A172 (cell line): ENCODE results near the gene KYNU. TPM values are rescaled to one million over a fixed set of nuclear protein-coding genes. Genes with fewer than 3 reads are reported as not detected.
"Not testable (repeated sequence)": the region's sequence is repeated elsewhere in the genome, so short reads cannot be mapped to it uniquely, and the experiment has no call there.

Experiments
- DNase-seq: peaks from one replicate; pipeline ENCODE4 v3.0.0-alpha.2; 2015; ENCODE audit warnings: low spot score
- total RNA-seq: library from RNA; depleted of rRNA; stranded (reverse); fragments of >200 nt; shearing (Covaris generic); gene quantifications from 2 replicates; pipeline ENCODE4 v1.2.3, GENCODE V29; 2014

Gene KYNU
- total RNA-seq, 1 experiment from 2014 or later, result 3.9 TPM

GRCh38 chr2:142915502-142915901, 38.0 kb downstream of the KYNU start:
- DNase-seq, result no peak

GRCh38 chr2:142918624-142919023, 41.2 kb downstream of the KYNU start:
- no peak for DNase-seq

GRCh38 chr2:142920571-142920970, 43.1 kb downstream of the KYNU start:
- DNase-seq, result peak; percentile 14

- no peak for DNase-seq
Observed at GRCh38 chr2:142926445-142926844, 49.0 kb downstream of the KYNU start.

- DNase-seq, result no peak
Observed at GRCh38 chr2:142930835-142931398, 53.5 kb downstream of the KYNU start.

GRCh38 chr2:142933916-142934315, 56.5 kb downstream of the KYNU start:
- DNase-seq, result no peak

GRCh38 chr2:142935563-142936089, 58.2 kb downstream of the KYNU start:
- DNase-seq, result no peak

GRCh38 chr2:142936629-142937028, 59.2 kb downstream of the KYNU start:
- no peak for DNase-seq

- peak; percentile 26 for DNase-seq
Observed at GRCh38 chr2:142937347-142937746, 59.9 kb downstream of the KYNU start.

- DNase-seq, result no peak
Observed at GRCh38 chr2:142938240-142938639, 60.8 kb downstream of the KYNU start.

- DNase-seq, result no peak
Observed at GRCh38 chr2:142940606-142941223, 63.3 kb downstream of the KYNU start.

- DNase-seq, result no peak
Observed at GRCh38 chr2:142942690-142943089, 65.2 kb downstream of the KYNU start.

- peak; percentile 88 for DNase-seq
Observed at GRCh38 chr2:142944264-142944663, 66.8 kb downstream of the KYNU start.

GRCh38 chr2:142944721-142945120, 67.3 kb downstream of the KYNU start:
- no peak for DNase-seq

GRCh38 chr2:142946941-142947340, 69.5 kb downstream of the KYNU start:
- DNase-seq, result no peak

- not testable (repeated sequence) for DNase-seq
Observed at GRCh38 chr2:142948723-142949122, 71.3 kb downstream of the KYNU start.

GRCh38 chr2:142950323-142950722, 72.9 kb downstream of the KYNU start:
- not testable (repeated sequence) for DNase-seq

- DNase-seq, result no peak
Observed at GRCh38 chr2:142951190-142952007, 73.9 kb downstream of the KYNU start.

- no peak for DNase-seq
Observed at GRCh38 chr2:142952018-142952417, 74.6 kb downstream of the KYNU start.

- no peak for DNase-seq
Observed at GRCh38 chr2:142952793-142953494, 75.5 kb downstream of the KYNU start.

GRCh38 chr2:142954493-142954892, 77.0 kb downstream of the KYNU start:
- DNase-seq, result peak; percentile 70

- DNase-seq, result no peak
Observed at GRCh38 chr2:142957144-142957543, 79.7 kb downstream of the KYNU start.
